AG04449 (cell line): ENCODE data around the gene FAAP24.
"Not testable (repeated sequence)": the region's sequence is repeated elsewhere in the genome, so short reads cannot be mapped to it uniquely, and the experiment has no call there.

Experiments
- CTCF ChIA-PET: fragments of 350-600 bp; formaldehyde crosslinking; extraction: SDS; loops from one replicate; lab custom pipeline; 2021; ENCODE audit warnings: antibody characterized with exemption; lab: Yijun Ruan, JAX
- POLR2A ChIA-PET: fragments of 400-600, 350-600 bp; formaldehyde crosslinking; extraction: SDS; loops from one replicate; lab custom pipeline; 2020; ENCODE audit warnings: antibody characterized with exemption, inconsistent platforms; lab: Yijun Ruan, JAX
- DNase-seq: peaks from one replicate; pipeline ENCODE4 v3.0.0-alpha.2; 2010; ENCODE audit warnings: low read depth, low spot score
- H3K4me3 ChIP-seq: 2 replicates; pipeline ENCODE4 v1.5.1; 2011; ENCODE audit warnings: low read depth, mild to moderate bottlenecking, control low read depth, low read length
- TF ChIP-seq, protein P1 (sequence below): IDR thresholded peaks from one replicate; pipeline ENCODE4 v1.5.1; 2011; ENCODE audit warnings: mild to moderate bottlenecking, moderate library complexity, low read length, control low read depth, inconsistent platforms; ENCODE audit not compliant: insufficient read depth; ENCODE audit errors: missing control alignments

FAAP24 gene

GRCh38 chr19:33008738-33009137 is 36.7 kb downstream of the FAAP24 start:
- ChIA-PET POLR2A (no interaction called here), CTCF (no interaction called here)
- no peak for DNase-seq
- TF ChIP-seq, protein P1, sequence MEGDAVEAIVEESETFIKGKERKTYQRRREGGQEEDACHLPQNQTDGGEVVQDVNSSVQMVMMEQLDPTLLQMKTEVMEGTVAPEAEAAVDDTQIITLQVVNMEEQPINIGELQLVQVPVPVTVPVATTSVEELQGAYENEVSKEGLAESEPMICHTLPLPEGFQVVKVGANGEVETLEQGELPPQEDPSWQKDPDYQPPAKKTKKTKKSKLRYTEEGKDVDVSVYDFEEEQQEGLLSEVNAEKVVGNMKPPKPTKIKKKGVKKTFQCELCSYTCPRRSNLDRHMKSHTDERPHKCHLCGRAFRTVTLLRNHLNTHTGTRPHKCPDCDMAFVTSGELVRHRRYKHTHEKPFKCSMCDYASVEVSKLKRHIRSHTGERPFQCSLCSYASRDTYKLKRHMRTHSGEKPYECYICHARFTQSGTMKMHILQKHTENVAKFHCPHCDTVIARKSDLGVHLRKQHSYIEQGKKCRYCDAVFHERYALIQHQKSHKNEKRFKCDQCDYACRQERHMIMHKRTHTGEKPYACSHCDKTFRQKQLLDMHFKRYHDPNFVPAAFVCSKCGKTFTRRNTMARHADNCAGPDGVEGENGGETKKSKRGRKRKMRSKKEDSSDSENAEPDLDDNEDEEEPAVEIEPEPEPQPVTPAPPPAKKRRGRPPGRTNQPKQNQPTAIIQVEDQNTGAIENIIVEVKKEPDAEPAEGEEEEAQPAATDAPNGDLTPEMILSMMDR: no peak
- H3K4me3 ChIP-seq: no peak overlapping the region

- CTCF ChIA-PET, POLR2A ChIA-PET, H3K4me3 ChIP-seq, DNase-seq: not testable (repeated sequence)
These were observed 38.8 kb downstream of the FAAP24 start for GRCh38 chr19:33010891-33011290.

DNA sequence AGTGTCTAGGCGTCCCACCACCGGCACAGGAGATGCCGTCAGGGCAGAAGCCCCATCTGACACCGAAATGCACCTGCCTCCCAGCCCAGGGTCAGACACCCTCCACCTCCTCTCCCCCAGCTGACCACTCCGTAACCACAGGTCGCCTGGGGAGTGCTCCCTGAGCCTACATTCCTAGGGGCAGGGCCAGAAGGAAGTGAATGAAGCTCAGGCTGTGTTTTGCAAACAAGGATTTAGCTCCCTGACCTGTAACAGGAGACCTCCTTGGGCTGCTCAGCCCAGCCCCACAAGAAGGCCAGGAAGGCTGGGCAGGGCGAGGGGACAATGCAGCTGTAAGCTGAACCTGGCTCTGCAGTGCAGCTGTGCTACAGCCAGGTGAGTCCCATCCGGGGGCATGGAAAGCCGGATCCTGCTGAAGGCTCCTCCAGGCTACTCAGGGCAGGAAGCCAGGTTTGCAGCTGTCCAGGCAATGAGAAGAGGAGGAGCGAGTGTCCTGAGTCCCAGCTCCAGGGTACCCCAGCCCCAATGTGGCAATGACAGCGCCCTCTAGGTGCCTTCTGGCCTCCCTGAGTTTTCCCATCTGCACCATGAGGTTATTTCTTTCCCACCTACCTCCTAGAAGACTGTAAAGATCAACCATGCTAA is 50.6 kb downstream of the FAAP24 start:
- TF ChIP-seq, protein P1: no peak
- POLR2A ChIA-PET: no interaction called here
- CTCF ChIA-PET: no interaction called here
- H3K4me3 ChIP-seq: no peak overlapping the region
- DNase-seq: no peak

DNA sequence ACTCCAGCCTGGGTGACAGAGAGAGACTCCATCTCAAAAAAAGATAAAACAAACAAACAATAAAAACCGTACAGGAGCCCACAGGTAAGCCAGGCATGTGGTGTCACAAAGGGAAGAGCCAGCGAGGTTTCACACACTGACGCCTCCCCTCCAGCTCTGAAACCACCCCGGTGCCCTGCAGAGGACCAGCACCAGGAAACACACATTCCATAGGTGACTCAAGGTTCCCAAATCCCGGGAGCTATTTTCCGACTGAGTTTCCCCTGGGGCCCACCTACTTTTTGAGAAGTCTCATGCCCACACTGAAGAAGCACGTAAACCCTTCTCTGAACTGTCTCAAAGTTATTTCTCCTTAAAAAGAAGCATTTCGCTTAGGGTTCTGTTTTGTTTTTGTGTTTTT is 52.4 kb downstream of the FAAP24 start:
- no peak overlapping the region for H3K4me3 ChIP-seq
- DNase-seq: no peak
- ChIA-PET POLR2A (no interaction called here), CTCF (no interaction called here)
- TF ChIP-seq, protein P1: no peak

GRCh38 chr19:33025468-33026238 is 53.6 kb downstream of the FAAP24 start:
- DNase-seq, CTCF ChIA-PET, POLR2A ChIA-PET: not testable (repeated sequence)

DNA sequence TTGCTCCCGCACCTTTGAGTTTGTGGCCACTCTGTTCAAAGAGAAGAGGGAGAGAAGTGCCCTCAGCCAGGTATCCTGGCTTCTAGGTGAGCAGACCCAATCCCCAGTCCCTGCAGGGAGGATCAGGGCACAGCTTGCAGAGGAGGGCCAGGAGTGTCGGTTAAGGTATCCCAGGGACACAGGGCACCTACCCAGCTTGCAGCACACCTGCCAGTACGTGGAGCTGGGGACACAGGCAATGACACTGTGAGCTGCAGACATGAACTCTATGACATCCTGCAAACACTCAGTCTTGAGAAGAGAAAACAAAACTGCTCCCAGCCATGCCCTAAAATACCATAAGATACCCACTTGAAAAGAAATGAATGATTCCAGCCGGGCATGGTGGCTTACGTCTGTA is 54.6 kb downstream of the FAAP24 start:
- CTCF ChIA-PET, H3K4me3 ChIP-seq, DNase-seq, POLR2A ChIA-PET: not testable (repeated sequence)

More at GRCh38 chr19:33025468-33026238, 53.6 kb downstream of the FAAP24 start:
- H3K4me3 ChIP-seq: not testable (repeated sequence)
